Adrenal gland (tissue), 12 donors: Measurements from ENCODE around the gene PKD1. TPM values are rescaled to one million over a fixed set of nuclear protein-coding genes. Genes with fewer than 3 reads are reported as not detected.

ENCODE experiments used
- DNase-seq, 7 donors: peaks; one replicate each; pipeline ENCODE4 v3.0.0-alpha.2; 2019 to 2020
- H3K27ac ChIP-seq, 5 donors: fragments of 200-600 bp; sonication (generic) in 4 of 5; 1 replicate in 3 of 5; 2 replicates in 2 of 5; pipeline versions ENCODE4 v1.5.1 to v1.8.0; 2016 to 2020; ENCODE audit warnings: mild to moderate bottlenecking in 1 of 5
- H3K27me3 ChIP-seq: fragments of 200-600 bp; 2 replicates; pipeline ENCODE4 v1.8.0; 2021
- H3K36me3 ChIP-seq, 2 donors: fragments of 200-600 bp; replicated peaks in 1 of 2; 1 replicate in 1 of 2; 2 replicates in 1 of 2; pipeline versions ENCODE4 v1.5.1 to v1.8.0; 2018 to 2022
- H3K4me1 ChIP-seq, 2 donors: fragments of 200-600 bp; replicated peaks in 1 of 2; 1 replicate in 1 of 2; 2 replicates in 1 of 2; pipeline versions ENCODE4 v1.5.1 to v1.8.0; 2018 to 2021
- H3K4me3 ChIP-seq, 4 donors: fragments of 200-600 bp; sonication (generic) in 3 of 4; one replicate each; pipeline ENCODE4 v1.5.1; 2016 to 2018
- H3K9me3 ChIP-seq, 3 donors: fragments of 200-600 bp; sonication (generic) in 1 of 3; replicated peaks in 1 of 3; 1 replicate in 2 of 3; 2 replicates in 1 of 3; pipeline versions ENCODE4 v1.5.1 to v1.8.0; 2016 to 2021
- CTCF ChIP-seq, 6 experiments: fragments of 450-650 bp in 4 of 6; fragments of 200-600 bp in 2 of 6; sonication (generic) in 1 of 6; IDR thresholded peaks; 1 replicate in 5 of 6; 2 replicates in 1 of 6; pipeline versions ENCODE4 v1.5.1 to v1.8.0; 2016 to 2021; ENCODE audit warnings: antibody characterized with exemption in 6 of 6, mild to moderate bottlenecking in 2 of 6, moderate library complexity in 1 of 6
- POLR2A ChIP-seq, 2 donors: fragments of 450-650 bp; IDR thresholded peaks; one replicate each; pipeline ENCODE4 v1.6.1; 2017; ENCODE audit warnings: antibody characterized with exemption in 2 of 2, mild to moderate bottlenecking in 2 of 2, moderate library complexity in 1 of 2
- WGBS, 4 donors: extraction: QIAGEN DNeasy Blood & Tissue Kit in 2 of 4; methylation state at CpG; one replicate each; pipeline versions ENCODE4 v1.1.5 to v1.1.7; 2013 to 2017; 5-methylcytosine and 5-hydroxymethylcytosine counted together
- intact Hi-C, 2 donors: fragments of 100-400 bp; cut with DNase I; formaldehyde crosslinking; loops; one replicate each; pipeline versions ENCODE4 v1.14.1 to v1.15.0; 2022 to 2023
- polyA plus RNA-seq, 3 donors: library from polyadenylated mRNA; stranded (reverse); fragments of 200-250 nt in 2 of 3; fragments of 350-450 nt in 1 of 3; fragmentation: Illumina TruSeq in 1 of 3; extraction: RNeasy Lipid Tissue Mini Kit (QIAGEN cat#74804) in 1 of 3; gene quantifications; one replicate each; pipeline ENCODE4 v1.2.3, GENCODE V29; 2013 to 2014
- total RNA-seq, 9 donors: library from RNA; depleted of rRNA in 4 of 9; stranded (reverse); fragments of >200 nt in 4 of 9; fragments of 120-200 nt in 1 of 9; fragmentation: NEBNext Ultra II Directional in 1 of 9; extraction: Animal tissue kit (Norgen Biotek cat#: 25700) in 1 of 9; gene quantifications; one replicate each; pipeline versions ENCODE4 v1.1.0 to v1.2.4, GENCODE V29; 2013 to 2023
- donor health status: healthy with polysubstance abuse.
- donor health status: Bipolar disorder and iron deficiency.
- donor health status: DM: yes; HTN: yes; CAD: no.
- donor health status: DM: no; HTN: no; CAD: no.
- donor health status: DM: no; HTN: no; CAD: no.
- donor health status: DM: yes; HTN: yes; CAD: no.

The PKD1 gene
- total and polyA plus RNA-seq, 12 donors, result 9.2 to 359 (median 102) TPM

- intact Hi-C loops, result no loop called here
- 55 to 83% (median 74%) methylated on average over 4 to 15 of the region's 15 CpGs for WGBS, 4 donors
Observed at GRCh38 chr16:2056077-2056476, 79.6 kb downstream of the PKD1 start.

GRCh38 chr16:2054543-2055245 lies 81.0 kb downstream of the PKD1 start:
- Histone ChIP-seq H3K4me3 (no peak overlapping the region), H3K4me1 (no peaks in the 10 kb centered on the region), H3K36me3 (peaks cover 0 to 58% of the 10 kb centered on the region in 2 donors), H3K27me3 (no peaks in the 10 kb centered on the region), H3K9me3 (no peaks in the 10 kb centered on the region), H3K27ac (no peak overlapping the region)
- intact Hi-C loops, result no loop called here
- TF ChIP-seq CTCF (IDR thresholded peaks at IDR 0.05), result no peak
- TF ChIP-seq POLR2A (IDR thresholded peaks at IDR 0.05), result no peak
- WGBS, 4 donors, result 87 to 94% (median 93%) methylated on average over 11 to 29 of the region's 29 CpGs
- no peak for DNase-seq

More at GRCh38 chr16:2056077-2056476, 79.6 kb downstream of the PKD1 start:
- no peak overlapping the region for H3K27ac ChIP-seq
- TF ChIP-seq POLR2A (IDR thresholded peaks at IDR 0.05), result no peak
- H3K9me3 ChIP-seq, result no peaks in the 10 kb centered on the region
- H3K27me3 ChIP-seq, result no peaks in the 10 kb centered on the region
- DNase-seq, result no peak
- no peak overlapping the region for H3K4me3 ChIP-seq
- H3K36me3 ChIP-seq, result peaks cover 0 to 63% of the 10 kb centered on the region in 2 donors
- H3K4me1 ChIP-seq, result no peaks in the 10 kb centered on the region

- Histone ChIP-seq H3K4me1 (peaks cover 0 to 1% of the 10 kb centered on the region in 2 donors), H3K27ac (no peak overlapping the region), H3K36me3 (peaks cover 0 to 56% of the 10 kb centered on the region in 2 donors), H3K4me3 (no peak overlapping the region), H3K27me3 (no peaks in the 10 kb centered on the region), H3K9me3 (no peaks in the 10 kb centered on the region)
- intact Hi-C loops, result no loop called here
- DNase-seq, result no peak
- no peak for TF ChIP-seq CTCF (IDR thresholded peaks at IDR 0.05)
- TF ChIP-seq POLR2A (IDR thresholded peaks at IDR 0.05), result no peak
- 84 to 97% (median 91%) methylated on average over 12 to 17 of the region's 17 CpGs for WGBS, 4 donors
Observed at GRCh38 chr16:2053897-2054296, 81.8 kb downstream of the PKD1 start.

- Histone ChIP-seq H3K27ac (no peak overlapping the region), H3K4me3 (no peak overlapping the region), H3K9me3 (no peaks in the 10 kb centered on the region), H3K36me3 (peaks cover 0 to 51% of the 10 kb centered on the region in 2 donors), H3K27me3 (no peaks in the 10 kb centered on the region), H3K4me1 (peaks cover 6 to 7% of the 10 kb centered on the region in 2 donors)
- intact Hi-C loops, result no loop called here
- no peak for DNase-seq
- WGBS, 4 donors, result 93 to 95% (median 94%) methylated on average over 5 to 21 of the region's 21 CpGs
- no peak for TF ChIP-seq POLR2A (IDR thresholded peaks at IDR 0.05)
- TF ChIP-seq CTCF (IDR thresholded peaks at IDR 0.05), result no peak
Observed at GRCh38 chr16:2053211-2053610, 82.5 kb downstream of the PKD1 start.

GRCh38 chr16:2048116-2048543 lies 87.6 kb downstream of the PKD1 start:
- Histone ChIP-seq H3K4me1 (peaks cover 6 to 18% of the 10 kb centered on the region in 2 donors), H3K9me3 (no peaks in the 10 kb centered on the region), H3K4me3 (peak overlapping the region; percentile 9 to 92 (median 75)), H3K27me3 (no peaks in the 10 kb centered on the region), H3K36me3 (peaks cover 0 to 22% of the 10 kb centered on the region in 2 donors), H3K27ac (peak overlapping the region in 2 of 5 donors; percentile 52 to 81)
- intact Hi-C loops, result no loop called here
- TF ChIP-seq CTCF (IDR thresholded peaks at IDR 0.05) (no peak), POLR2A (IDR thresholded peaks at IDR 0.05) (no peak)
- peak in 2 of 7 donors; percentile 35 to 65 for DNase-seq
- WGBS, 4 donors, result 0 to 1% (median 1%) methylated on average over 2 to 30 of the region's 30 CpGs
